NCI-H1930 (cell line): ENCODE results near the gene RUVBL1.
A peak's percentile ranks its signal among the peaks of the same experiment; 100 is the strongest.

Experiments
- DNase-seq, 2 experiments: peaks; one replicate each; lab custom pipeline; 2025; lab: John Stamatoyannopoulos, UW

RUVBL1 gene

DNA sequence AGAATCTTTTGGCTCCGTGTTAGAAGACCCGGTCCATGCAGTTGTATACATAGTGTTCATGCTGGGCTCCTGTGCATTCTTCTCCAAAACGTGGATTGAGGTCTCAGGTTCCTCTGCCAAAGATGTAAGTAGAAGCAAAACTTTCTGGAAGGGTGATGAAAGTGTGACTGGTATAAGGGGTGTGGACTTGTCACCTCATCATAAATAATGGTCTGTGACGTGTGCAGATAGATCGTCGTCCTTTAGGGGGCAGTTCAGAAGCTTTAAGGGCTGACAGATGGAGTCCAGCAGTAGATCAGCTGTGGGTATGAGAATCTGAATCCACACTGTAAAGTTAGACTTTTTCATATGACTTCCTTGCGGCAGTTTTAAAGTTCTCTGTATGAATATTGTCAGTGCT is 56.1 kb downstream of the RUVBL1 start:
- DNase-seq: no peak

DNA sequence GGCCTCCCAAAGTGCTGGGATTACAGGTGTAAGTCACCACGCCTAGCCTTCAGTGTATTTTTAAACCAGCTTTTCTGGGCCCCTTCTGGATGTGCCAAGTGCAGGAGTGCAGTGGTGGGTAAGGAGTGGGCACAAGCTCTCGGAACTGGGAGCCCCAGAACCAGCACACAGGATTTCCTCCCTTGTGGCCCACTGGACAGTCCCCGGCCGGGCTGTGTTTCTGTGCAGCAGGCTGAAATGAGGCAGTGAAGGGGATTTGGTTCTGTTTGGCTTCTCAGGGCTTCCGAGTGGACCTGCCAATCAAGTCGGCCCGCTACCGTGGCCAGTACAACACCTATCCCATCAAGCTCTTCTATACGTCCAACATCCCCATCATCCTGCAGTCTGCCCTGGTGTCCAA is 56.9 kb downstream of the RUVBL1 start:
- DNase-seq: no peak

DNA sequence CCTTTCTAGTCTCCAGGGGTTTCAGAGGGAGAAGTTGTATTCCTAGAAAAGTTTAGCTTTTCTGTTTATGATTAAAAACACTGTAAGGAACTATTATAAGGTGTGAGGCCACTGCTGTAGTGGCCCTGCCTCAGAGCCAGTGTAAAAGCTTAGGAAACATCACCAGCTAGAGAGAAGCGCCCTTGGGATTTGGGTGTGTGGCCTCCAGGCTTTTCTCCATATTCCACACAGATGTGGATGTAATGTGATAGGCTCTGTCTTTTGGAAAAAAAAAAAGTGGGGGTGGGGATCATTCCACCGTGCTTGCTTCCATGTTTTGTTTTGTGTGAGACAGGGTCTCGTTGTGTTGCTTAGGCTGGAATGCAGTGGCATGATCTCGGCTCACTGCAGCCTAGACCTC is 57.5 kb downstream of the RUVBL1 start:
- DNase-seq: no peak

GRCh38 chr3:128064962-128065361 is 58.6 kb downstream of the RUVBL1 start:
- DNase-seq: no peak

GRCh38 chr3:128063865-128064264 is 59.7 kb downstream of the RUVBL1 start:
- no peak for DNase-seq

- DNase-seq: no peak
Observed at GRCh38 chr3:128062033-128062745, 61.4 kb downstream of the RUVBL1 start.

DNA sequence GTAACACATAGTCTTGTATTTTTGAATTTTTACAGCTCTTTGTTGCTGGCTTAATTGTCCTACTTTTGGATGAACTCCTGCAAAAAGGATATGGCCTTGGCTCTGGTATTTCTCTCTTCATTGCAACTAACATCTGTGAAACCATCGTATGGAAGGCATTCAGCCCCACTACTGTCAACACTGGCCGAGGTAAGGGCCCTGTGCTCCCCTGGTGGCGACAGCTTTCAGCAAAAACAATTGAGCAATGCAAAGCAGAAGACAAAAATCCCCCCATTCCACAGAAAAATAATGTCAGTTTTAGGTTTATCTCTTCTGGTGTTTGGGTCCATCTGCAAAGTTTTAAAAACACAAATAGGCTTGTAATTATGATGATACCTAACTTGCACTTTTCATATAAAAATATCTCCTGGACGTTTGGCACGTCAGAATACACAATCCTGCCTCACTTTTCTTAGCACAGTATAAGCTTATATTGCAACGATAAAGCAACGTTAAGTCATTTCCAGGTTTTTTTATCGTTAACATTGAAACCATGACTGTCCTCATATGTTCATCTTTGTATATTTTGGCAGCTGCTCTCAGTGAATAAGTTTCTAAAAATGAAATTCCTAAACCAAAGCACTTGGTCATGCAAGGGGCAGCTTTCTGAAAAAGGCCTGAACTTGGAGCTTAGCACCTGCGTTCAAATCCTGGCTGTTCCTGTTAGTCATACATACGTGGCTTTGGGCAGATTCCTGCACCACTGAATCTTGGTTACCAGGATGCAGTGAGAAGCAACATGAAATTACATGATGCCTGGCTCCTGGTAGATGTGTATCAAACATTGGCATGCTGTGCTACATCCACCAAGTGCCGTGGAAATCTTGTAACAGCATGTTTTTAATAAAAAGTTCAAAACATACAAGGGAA is 62.9 kb downstream of the RUVBL1 start:
- no peak for DNase-seq

DNA sequence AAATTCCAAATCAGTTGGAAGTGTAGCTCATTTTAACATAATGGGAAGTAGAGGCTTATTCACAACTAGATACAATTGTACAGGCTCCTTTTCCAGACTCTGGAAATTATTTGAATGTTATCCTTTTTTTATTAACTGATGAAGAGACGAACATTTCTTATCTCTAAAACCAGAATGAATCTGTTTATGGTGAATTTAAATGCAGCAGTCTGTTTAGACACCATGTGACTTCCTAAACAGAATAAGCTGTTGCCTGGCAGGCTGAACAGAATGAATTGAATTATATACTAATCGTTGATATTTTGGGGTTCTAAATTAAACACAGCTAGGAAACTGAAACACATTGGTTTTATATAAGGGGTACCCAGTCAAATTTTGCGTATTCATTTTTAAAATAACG is 67.4 kb downstream of the RUVBL1 start:
- DNase-seq: no peak

GRCh38 chr3:128054367-128054766 is 69.2 kb downstream of the RUVBL1 start:
- no peak for DNase-seq

DNA sequence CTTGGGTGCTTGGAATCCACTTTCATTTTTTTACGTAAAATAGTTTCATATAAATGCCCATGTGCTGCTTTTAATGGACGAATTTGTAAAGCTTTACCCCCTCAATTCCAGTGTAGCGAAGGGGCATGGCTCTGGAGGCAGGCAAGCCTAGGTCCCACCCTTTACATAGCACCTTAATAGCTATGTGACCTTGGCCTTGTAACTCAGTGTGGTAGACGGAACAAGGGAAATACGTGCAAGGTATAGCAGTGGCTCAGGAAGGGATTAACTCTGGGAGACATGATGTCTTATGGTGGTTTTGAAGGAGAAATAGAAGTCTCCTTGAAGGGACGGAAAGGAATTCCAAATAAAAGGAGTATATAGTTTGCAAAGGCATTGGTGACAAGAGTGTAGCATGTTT is 70.0 kb downstream of the RUVBL1 start:
- no peak for DNase-seq

- no peak for DNase-seq
Observed at GRCh38 chr3:128052595-128053351, 70.8 kb downstream of the RUVBL1 start.

GRCh38 chr3:128051837-128052594 is 71.6 kb downstream of the RUVBL1 start, which contains the start of gene SEC61A1:
Gene SEC61A1, plus strand, starts transcription at chr3:128052437. Its CDS starts 116 bp downstream, at chr3:128052553.
- peak; percentile 84 to 93 for DNase-seq

DNA sequence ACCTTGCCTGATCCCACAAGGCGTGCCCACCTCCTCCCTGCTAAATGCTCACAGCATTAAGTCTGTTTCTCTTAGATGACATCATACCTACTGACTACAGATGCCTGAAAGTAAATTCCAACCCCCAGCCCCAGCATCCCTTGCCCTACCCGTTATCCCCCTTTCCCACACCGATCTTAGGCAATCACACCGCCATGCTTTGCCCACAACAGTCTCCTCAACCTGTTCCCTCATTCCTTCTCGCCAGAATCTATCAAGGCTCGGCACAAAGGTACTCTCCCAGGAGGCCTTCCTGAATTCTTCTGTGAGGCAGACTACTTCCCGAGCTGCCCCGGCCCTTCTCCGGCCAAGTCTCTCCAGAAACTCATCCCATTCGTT is 72.2 kb downstream of the RUVBL1 start:
- DNase-seq: no peak

GRCh38 chr3:128050597-128050996 is 73.0 kb downstream of the RUVBL1 start:
- no peak for DNase-seq

DNA sequence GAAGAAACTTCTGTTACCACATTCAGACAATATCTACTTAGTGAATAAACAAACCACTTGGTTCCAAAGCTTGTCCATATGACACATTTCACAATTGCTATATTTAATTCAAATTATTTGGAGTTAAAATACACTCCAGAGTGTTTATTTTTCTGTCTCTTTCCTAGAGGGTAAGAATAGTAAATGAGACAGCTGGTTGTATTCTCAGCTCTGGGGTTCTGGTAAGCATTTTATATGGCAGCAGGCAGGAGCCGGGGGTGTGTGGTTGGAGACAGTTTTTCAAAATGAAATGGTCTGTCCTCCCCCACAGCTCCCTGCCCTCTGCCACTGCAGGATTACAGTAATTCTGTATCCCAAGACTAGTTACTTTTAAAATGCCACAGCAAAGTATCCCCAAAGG is 82.3 kb downstream of the RUVBL1 start:
- no peak for DNase-seq

- no peak for DNase-seq
Observed at GRCh38 chr3:128040660-128041059, 83.0 kb downstream of the RUVBL1 start.

GRCh38 chr3:128040041-128040440 is 83.6 kb downstream of the RUVBL1 start:
- no peak for DNase-seq

DNA sequence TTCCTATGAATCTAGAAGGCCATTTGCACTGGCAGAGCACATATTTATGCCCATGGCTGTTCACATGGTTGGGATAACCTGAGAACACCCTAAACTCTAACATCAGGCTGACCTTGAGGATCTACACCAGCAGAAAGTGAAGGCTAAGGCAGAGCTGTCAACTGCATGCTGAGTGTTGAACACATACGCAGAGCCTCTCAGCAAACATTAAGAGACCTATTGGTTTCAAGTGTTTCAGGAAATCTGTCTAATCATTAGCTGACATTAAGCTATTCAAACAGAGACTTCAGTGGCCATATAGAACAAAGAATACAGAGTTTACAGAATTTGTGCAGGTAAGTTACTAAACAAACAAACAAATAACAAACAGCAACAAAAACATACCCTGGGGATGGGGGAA is 87.5 kb downstream of the RUVBL1 start:
- no peak for DNase-seq

DNA sequence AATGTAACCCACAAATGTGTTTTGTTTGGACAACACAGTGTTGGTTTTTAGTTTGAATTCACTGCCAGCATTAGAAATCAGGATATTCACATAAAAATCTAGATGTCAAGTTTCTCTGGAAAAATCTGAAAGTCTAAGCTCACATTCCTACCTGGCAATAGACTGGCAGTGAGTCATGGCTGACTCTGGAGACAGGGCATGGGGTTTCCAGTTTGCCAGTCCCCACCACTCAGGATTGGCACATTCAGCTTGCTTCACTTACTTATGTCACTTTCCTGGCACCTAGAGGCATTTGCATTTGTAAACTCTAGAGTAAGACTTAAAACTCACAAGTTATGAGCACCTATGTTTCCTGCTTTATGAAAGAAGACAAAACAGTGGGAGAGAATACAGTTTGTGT is 90.5 kb downstream of the RUVBL1 start:
- DNase-seq: no peak
